ENCODE results near the gene SUV39H2.

Gene SUV39H2

GRCh38 chr10:14878266-14879123 is at the start of gene SUV39H2:
SUV39H2 (plus strand) TSS chr10:14878866; CDS start chr10:14878889, 23 bp downstream.
- H3K9me3 ChIP-seq, result no peaks in the 10 kb centered on the region
- no peaks in the 10 kb centered on the region for H3K27me3 ChIP-seq
- no peak for TF ChIP-seq Cebpa-rat (IDR thresholded peaks at IDR 0.05)
- peak within 1 kb of the TSS; percentile 86 for H3K27ac ChIP-seq
- peaks cover 18% of the 10 kb centered on the region for H4K20me1 ChIP-seq
- peak within 1 kb of the TSS; percentile 86 for H3K4me3 ChIP-seq
- H3K4me1 ChIP-seq, result peaks cover 43% of the 10 kb centered on the region
- peak within 1 kb of the TSS; percentile 89 for H3K9ac ChIP-seq
- peak within 1 kb of the TSS; percentile 88 for H3K4me2 ChIP-seq
- peaks cover 18% of the 10 kb centered on the region for H3K36me3 ChIP-seq

- H3K4me2 ChIP-seq, result no peak overlapping the region
- no peaks in the 10 kb centered on the region for H3K9me3 ChIP-seq
- TF ChIP-seq Cebpa-rat (IDR thresholded peaks at IDR 0.05), result no peak
- H4K20me1 ChIP-seq, result no peaks in the 10 kb centered on the region
- H3K9ac ChIP-seq, result no peak overlapping the region
- H3K4me3 ChIP-seq, result no peak overlapping the region
- H3K4me1 ChIP-seq, result peaks cover 11% of the 10 kb centered on the region
- H3K27ac ChIP-seq, result no peak overlapping the region
- no peaks in the 10 kb centered on the region for H3K36me3 ChIP-seq
- no peaks in the 10 kb centered on the region for H3K27me3 ChIP-seq
These were observed 45.6 kb upstream of the SUV39H2 start for GRCh38 chr10:14833106-14833505.

DNA sequence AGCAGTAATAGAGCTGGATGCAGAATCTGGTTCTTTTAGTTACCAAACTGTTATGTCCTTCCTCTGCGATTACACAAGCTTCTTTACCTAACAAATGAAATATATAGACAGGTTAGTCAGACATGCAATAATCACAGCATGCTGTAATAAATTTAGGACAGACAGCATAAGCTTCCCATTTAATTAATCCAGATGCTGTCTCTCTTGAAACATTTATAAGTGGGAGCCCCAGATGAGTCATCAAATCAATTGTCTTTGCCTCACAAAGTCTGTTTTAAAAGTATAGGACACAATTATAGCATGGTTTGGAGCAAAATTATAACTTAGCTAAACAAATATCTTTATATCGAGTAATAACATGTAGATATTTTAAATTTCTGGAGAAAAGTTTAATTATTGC is 42.5 kb upstream of the SUV39H2 start:
- Histone ChIP-seq H3K4me3 (no peak overlapping the region), H3K36me3 (peaks cover 12% of the 10 kb centered on the region; the same call in 1 of the 2 replicates), H4K20me1 (peaks cover 17% of the 10 kb centered on the region), H3K27me3 (no peaks in the 10 kb centered on the region), H3K9ac (no peak overlapping the region), H3K27ac (no peak overlapping the region), H3K4me2 (no peak overlapping the region), H3K4me1 (peaks cover 24% of the 10 kb centered on the region), H3K9me3 (no peaks in the 10 kb centered on the region)
- TF ChIP-seq Cebpa-rat (IDR thresholded peaks at IDR 0.05), result no peak

GRCh38 chr10:14837003-14837756 is 41.5 kb upstream of the SUV39H2 start:
- no peak for TF ChIP-seq Cebpa-rat (IDR thresholded peaks at IDR 0.05)
- Histone ChIP-seq H3K9me3 (no peaks in the 10 kb centered on the region), H3K4me3 (peak overlapping the region; percentile 99), H3K36me3 (peaks cover 21% of the 10 kb centered on the region), H3K4me1 (peaks cover 24% of the 10 kb centered on the region), H4K20me1 (peaks cover 26% of the 10 kb centered on the region), H3K9ac (peak overlapping the region; percentile 96), H3K4me2 (peak overlapping the region; percentile 87), H3K27ac (peak overlapping the region; percentile 83), H3K27me3 (no peaks in the 10 kb centered on the region)

DNA sequence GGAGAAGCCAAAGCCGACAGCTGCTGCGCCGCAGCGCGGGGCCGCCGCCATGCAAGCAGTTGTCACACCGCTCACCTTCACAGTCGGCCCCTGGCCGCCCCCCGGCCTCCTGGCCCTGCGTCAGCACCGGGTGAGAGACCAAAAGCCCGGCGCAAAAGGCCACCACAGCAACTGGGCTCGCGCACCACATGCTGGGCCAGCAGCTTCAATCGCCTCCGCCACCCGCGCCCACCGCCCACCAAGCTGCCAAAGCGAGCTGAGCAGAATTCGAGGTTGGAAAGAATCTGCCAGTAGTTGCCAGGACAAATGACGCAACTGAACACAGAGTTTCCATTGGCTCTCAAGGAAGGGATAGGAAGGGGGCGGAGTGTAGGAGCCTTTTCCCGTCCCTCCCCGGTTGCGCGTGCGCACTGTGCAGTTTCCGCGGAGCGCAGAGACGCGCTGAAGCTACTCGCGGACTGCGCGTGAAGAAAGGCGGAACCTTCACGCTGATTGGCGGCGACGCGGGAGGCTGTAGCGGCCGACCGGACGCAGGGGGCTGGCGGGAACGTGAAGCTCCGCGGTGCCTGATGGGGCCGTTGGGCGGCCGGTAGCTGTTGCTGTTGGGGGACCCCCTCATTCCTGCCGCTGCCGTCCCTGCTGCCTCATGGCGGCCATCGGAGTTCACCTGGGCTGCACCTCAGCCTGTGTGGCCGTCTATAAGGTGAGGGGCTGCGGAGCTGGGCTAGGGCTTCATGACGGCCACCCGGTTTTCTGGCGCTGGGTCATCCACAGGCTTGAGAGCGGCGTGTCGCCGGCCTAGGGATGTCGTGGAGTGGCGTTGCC is 40.7 kb upstream of the SUV39H2 start, which contains the start of the genes CDNF, HSPA14 and MSANTD7:
CDNF (minus strand) TSS at position 281 of the 825 bp plus-strand sequence; CDS start at position 190, 91 bp downstream.
HSPA14 (plus strand) TSS at position 550 of the 825 bp plus-strand sequence; CDS start at position 647, 97 bp downstream.
MSANTD7 (plus strand) TSS at position 550 of the 825 bp plus-strand sequence. CDS start 3,979 bp downstream, outside the sequence.
- Histone ChIP-seq H3K4me1 (peaks cover 24% of the 10 kb centered on the region), H3K36me3 (peaks cover 29% of the 10 kb centered on the region), H4K20me1 (peaks cover 28% of the 10 kb centered on the region), H3K4me2 (peak within 1 kb of the TSS; percentile 93), H3K9me3 (no peaks in the 10 kb centered on the region), H3K27me3 (no peaks in the 10 kb centered on the region), H3K9ac (peak within 1 kb of the TSS; percentile 96), H3K4me3 (peak within 1 kb of the TSS; percentile 99), H3K27ac (peak within 1 kb of the TSS; percentile 94)
- TF ChIP-seq Cebpa-rat (IDR thresholded peaks at IDR 0.05), result no peak; the same call in 1 of the 2 replicates

DNA sequence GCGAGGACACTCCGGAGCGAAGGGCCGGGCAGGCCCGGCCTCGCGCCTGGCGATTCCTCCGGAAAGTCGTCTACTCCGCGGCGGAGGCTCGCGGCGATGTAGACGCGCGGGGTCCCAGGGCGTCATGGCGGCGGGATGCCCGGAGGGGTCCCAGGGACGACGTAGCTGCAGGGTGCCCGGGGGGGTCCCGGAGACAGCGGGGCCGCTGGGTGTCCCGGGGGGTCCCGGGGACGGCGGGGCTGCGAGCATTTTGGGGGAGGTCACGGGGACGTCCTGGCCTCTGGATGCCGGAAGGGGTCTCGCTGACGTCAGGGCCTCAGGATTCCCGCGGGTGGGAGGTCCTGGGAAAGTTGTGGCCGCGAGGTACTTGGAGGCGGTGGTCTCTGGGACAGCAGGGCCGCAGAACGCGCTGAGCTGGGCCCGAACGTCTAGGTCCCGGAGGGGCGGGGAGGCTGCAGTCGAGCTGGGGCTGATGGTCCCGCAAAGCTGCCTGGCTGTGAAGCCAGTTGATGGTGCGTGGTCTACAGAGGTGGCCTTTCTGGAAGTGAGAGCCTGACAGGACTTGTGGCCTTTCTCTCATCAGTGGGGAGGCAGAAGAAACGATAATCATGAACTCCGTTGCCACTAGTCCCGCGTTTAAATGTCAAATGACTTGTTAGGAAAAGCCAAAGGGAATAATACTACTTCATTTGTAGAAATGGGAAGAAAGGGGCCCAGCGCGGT is 39.9 kb upstream of the SUV39H2 start:
- peak overlapping the region; percentile 96 for H3K9ac ChIP-seq
- H3K4me3 ChIP-seq, result peak overlapping the region; percentile 99
- peaks cover 35% of the 10 kb centered on the region for H4K20me1 ChIP-seq
- no peak for TF ChIP-seq Cebpa-rat (IDR thresholded peaks at IDR 0.05)
- H3K27ac ChIP-seq, result peak overlapping the region; percentile 94
- no peaks in the 10 kb centered on the region for H3K9me3 ChIP-seq
- H3K4me1 ChIP-seq, result peaks cover 24% of the 10 kb centered on the region
- H3K4me2 ChIP-seq, result peak overlapping the region; percentile 93
- peaks cover 37% of the 10 kb centered on the region for H3K36me3 ChIP-seq
- H3K27me3 ChIP-seq, result no peaks in the 10 kb centered on the region

DNA sequence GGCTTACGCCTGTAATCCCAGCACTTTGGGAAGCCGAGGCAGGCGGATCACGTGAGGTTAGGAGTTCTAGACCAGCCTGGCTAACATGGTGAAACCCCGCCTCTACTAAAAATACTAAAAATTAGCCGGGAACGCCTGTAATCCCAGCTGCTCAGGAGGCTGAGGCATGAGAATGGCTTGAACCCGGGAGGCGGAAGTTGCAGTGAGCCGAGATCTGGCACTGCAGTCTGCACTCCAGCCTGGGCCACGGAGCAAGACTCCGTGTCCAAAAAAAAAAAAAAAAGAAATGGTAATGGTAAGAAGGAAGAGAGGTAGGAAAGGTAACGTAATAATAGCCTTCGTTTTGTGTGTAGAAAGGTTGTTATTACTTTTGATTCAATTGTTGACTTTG is 39.4 kb upstream of the SUV39H2 start:
- TF ChIP-seq Cebpa-rat (IDR thresholded peaks at IDR 0.05), result no peak

DNA sequence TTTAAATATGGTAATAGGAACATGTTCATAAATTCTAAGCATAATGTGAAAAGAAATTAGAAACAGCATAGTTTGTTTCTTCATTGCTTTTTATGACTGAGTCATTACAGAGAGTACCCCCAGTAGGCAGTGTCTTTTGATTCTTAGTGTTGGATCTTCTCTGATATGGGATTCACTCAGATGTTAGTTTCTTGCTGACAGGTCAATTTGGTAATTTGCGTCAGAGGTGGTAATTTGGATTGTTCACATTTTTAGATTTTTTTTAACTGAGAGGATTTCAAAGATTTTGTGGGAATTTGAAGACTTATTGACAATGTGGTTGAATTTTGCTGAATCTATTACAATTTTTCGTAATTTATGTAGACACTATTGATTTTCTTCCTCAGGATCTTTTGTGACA is 38.5 kb upstream of the SUV39H2 start:
- Histone ChIP-seq H4K20me1 (peaks cover 45% of the 10 kb centered on the region), H3K4me1 (peaks cover 24% of the 10 kb centered on the region), H3K4me2 (no peak overlapping the region), H3K36me3 (peaks cover 51% of the 10 kb centered on the region), H3K27me3 (no peaks in the 10 kb centered on the region), H3K9ac (no peak overlapping the region), H3K27ac (no peak overlapping the region), H3K9me3 (no peaks in the 10 kb centered on the region), H3K4me3 (no peak overlapping the region)
- no peak for TF ChIP-seq Cebpa-rat (IDR thresholded peaks at IDR 0.05)

More for the DNA sequence above, 39.4 kb upstream of the SUV39H2 start:
- Histone ChIP-seq H3K4me1 (peaks cover 24% of the 10 kb centered on the region), H3K27ac (peak overlapping the region; percentile 94), H4K20me1 (peaks cover 40% of the 10 kb centered on the region), H3K9ac (peak overlapping the region; percentile 96), H3K4me2 (peak overlapping the region; percentile 93), H3K36me3 (peaks cover 43% of the 10 kb centered on the region), H3K9me3 (no peaks in the 10 kb centered on the region), H3K27me3 (no peaks in the 10 kb centered on the region), H3K4me3 (peak overlapping the region; percentile 99)
